ENCODE data around the gene GPR156. TPM values are rescaled to one million over a fixed set of nuclear protein-coding genes. Genes with fewer than 3 reads are reported as not detected.
"Not testable (repeated sequence)": the region's sequence is repeated elsewhere in the genome, so short reads cannot be mapped to it uniquely, and the experiment has no call there.

The GPR156 gene
- polyA plus RNA-seq, result under 1 TPM in 2 of 4 donors, not detected in 2; 0.13 to 0.24 TPM
- long read RNA-seq, donor 1, result 0 reads
- long read RNA-seq, donor 2, result 0 reads
- long read RNA-seq, donor 3, result 0 reads
- long read RNA-seq, donor 4, result 0 reads
- long read RNA-seq, donor 5, result 0 reads
- long read RNA-seq, donor 6, result 0 reads
- long read RNA-seq, donor 7, result 0 reads
- long read RNA-seq, donor 8, result 0 reads
- long read RNA-seq, donor 9, result 0 reads
- long read RNA-seq, donor 10, result 0 reads

- DNase-seq (peak in 1 of 2 donors; percentile 26), FAIRE-seq (no peak)
- Histone ChIP-seq H3K9me3 (ENCODE audit: control insufficient read depth in 2 of 2, insufficient read depth in 1 of 2, low read depth in 1 of 2, low read length in 1 of 2) (no peaks in the 10 kb centered on the region), H3K4me1 (ENCODE audit: control insufficient read depth in 3 of 3, insufficient read depth in 2 of 3, low read depth in 1 of 3, low read length in 2 of 3) (no peaks in the 10 kb centered on the region), H3K27ac (ENCODE audit: low read depth in 1 of 3, low read length in 2 of 3) (no peak within 1 kb of the TSS), H3K36me3 (ENCODE audit: control insufficient read depth in 3 of 3, insufficient read depth in 2 of 3, low read depth in 1 of 3, low read length in 3 of 3) (no peaks in the 10 kb centered on the region), H3K4me3 (ENCODE audit: low read depth in 1 of 3, low read length in 3 of 3) (peak within 1 kb of the TSS in 2 of 3 donors; percentile 37 to 43), H3K27me3 (ENCODE audit: control insufficient read depth in 3 of 3, insufficient read depth in 3 of 3, low read length in 3 of 3) (peaks cover 0 to 54% (median 8%) of the 10 kb centered on the region in 3 donors)
- WGBS, 3 donors, result 4 to 8% (median 4%) methylated on average over 45 to 72 of the region's 72 CpGs
These were observed at the start of gene GPR156 for GRCh38 chr3:120284747-120285507. Gene GPR156, minus strand, starts transcription at chr3:120285222. Its CDS starts 41,124 bp downstream, at chr3:120244098.

- no peak overlapping the region for H3K4me3 ChIP-seq (ENCODE audit: low read depth in 1 of 3, low read length in 3 of 3)
- no peaks in the 10 kb centered on the region for H3K27me3 ChIP-seq (ENCODE audit: control insufficient read depth in 3 of 3, insufficient read depth in 3 of 3, low read length in 3 of 3)
- no peak overlapping the region for H3K27ac ChIP-seq (ENCODE audit: low read depth in 1 of 3, low read length in 2 of 3)
- FAIRE-seq, result no peak
- peaks cover 0 to 3% (median 0%) of the 10 kb centered on the region in 3 donors for H3K4me1 ChIP-seq (ENCODE audit: control insufficient read depth in 3 of 3, insufficient read depth in 2 of 3, low read depth in 1 of 3, low read length in 2 of 3)
- H3K9me3 ChIP-seq (ENCODE audit: control insufficient read depth in 2 of 2, insufficient read depth in 1 of 2, low read depth in 1 of 2, low read length in 1 of 2), result no peaks in the 10 kb centered on the region
- DNase-seq, result no peak
- WGBS, 3 donors, result 89 to 94% (median 92%) methylated on average over 8 of the region's 8 CpGs
- H3K36me3 ChIP-seq (ENCODE audit: control insufficient read depth in 3 of 3, insufficient read depth in 2 of 3, low read depth in 1 of 3, low read length in 3 of 3), result peaks cover 2 to 6% (median 4%) of the 10 kb centered on the region in 3 donors
These were observed 47.6 kb upstream of the GPR156 start for GRCh38 chr3:120332646-120333045.

DNA sequence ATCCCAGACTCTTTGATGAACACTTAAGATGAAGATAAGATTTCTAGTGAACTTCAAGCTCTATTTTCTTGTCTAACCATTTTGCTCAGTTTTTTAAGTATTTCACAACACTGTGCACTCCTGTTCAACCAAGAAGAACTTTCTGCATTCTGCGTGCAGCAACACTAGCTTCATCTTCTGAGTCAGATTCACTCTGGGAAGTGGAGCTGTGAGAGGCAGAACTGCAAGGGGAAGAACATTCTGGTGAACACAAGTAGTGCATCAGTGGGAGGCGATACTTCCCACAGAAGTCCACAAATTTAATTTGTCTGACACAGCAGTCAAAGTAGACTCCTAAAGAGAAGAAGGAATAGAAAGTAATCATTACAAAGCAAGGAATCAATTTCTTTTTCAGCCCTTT, 46.1 kb upstream of the GPR156 start:
- no peaks in the 10 kb centered on the region for H3K9me3 ChIP-seq (ENCODE audit: control insufficient read depth in 2 of 2, insufficient read depth in 1 of 2, low read depth in 1 of 2, low read length in 1 of 2)
- no peaks in the 10 kb centered on the region for H3K27me3 ChIP-seq (ENCODE audit: control insufficient read depth in 3 of 3, insufficient read depth in 3 of 3, low read length in 3 of 3)
- H3K27ac ChIP-seq (ENCODE audit: low read depth in 1 of 3, low read length in 2 of 3), result no peak overlapping the region
- H3K4me3 ChIP-seq (ENCODE audit: low read depth in 1 of 3, low read length in 3 of 3), result no peak overlapping the region
- no peak for FAIRE-seq
- no peak for DNase-seq
- H3K4me1 ChIP-seq (ENCODE audit: control insufficient read depth in 3 of 3, insufficient read depth in 2 of 3, low read depth in 1 of 3, low read length in 2 of 3), result peaks cover 0 to under 1% (median 0%) of the 10 kb centered on the region in 3 donors
- H3K36me3 ChIP-seq (ENCODE audit: control insufficient read depth in 3 of 3, insufficient read depth in 2 of 3, low read depth in 1 of 3, low read length in 3 of 3), result peaks cover 2 to 7% (median 4%) of the 10 kb centered on the region in 3 donors
- WGBS, 3 donors, result 90 to 93% (median 92%) methylated on average over 2 of the region's 2 CpGs

GRCh38 chr3:120326784-120327183, 41.8 kb upstream of the GPR156 start:
- Histone ChIP-seq H3K4me3 (ENCODE audit: low read depth in 1 of 3, low read length in 3 of 3) (no peak overlapping the region), H3K4me1 (ENCODE audit: control insufficient read depth in 3 of 3, insufficient read depth in 2 of 3, low read depth in 1 of 3, low read length in 2 of 3) (no peaks in the 10 kb centered on the region), H3K27ac (ENCODE audit: low read depth in 1 of 3, low read length in 2 of 3) (no peak overlapping the region), H3K36me3 (ENCODE audit: control insufficient read depth in 3 of 3, insufficient read depth in 2 of 3, low read depth in 1 of 3, low read length in 3 of 3) (peaks cover 0 to 13% (median 0%) of the 10 kb centered on the region in 3 donors), H3K27me3 (ENCODE audit: control insufficient read depth in 3 of 3, insufficient read depth in 3 of 3, low read length in 3 of 3) (no peaks in the 10 kb centered on the region), H3K9me3 (ENCODE audit: control insufficient read depth in 2 of 2, insufficient read depth in 1 of 2, low read depth in 1 of 2, low read length in 1 of 2) (no peaks in the 10 kb centered on the region)
- DNase-seq (no peak), FAIRE-seq (no peak)
- 63 to 89% (median 74%) methylated on average over 2 of the region's 2 CpGs for WGBS, 3 donors

DNA sequence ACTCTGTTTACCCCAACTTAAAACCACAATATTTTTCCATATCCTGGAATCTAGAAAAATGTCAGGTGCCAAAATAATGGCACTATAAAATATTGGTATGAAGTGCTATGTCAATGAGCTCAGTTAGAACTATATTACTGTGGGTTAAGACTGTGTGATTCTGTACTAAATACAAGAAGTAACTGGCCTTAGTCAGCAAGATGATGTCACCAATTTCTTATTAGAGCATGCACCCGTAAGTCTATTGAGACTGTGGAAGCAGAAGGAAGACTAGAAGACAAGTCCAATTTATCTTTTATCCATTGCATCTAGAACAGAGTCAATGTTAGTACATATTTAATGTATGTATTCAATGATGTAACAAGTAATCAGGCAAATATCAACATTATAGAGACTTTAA, 39.2 kb upstream of the GPR156 start:
- Histone ChIP-seq H3K4me3 (ENCODE audit: low read depth in 1 of 3, low read length in 3 of 3) (no peak overlapping the region), H3K4me1 (ENCODE audit: control insufficient read depth in 3 of 3, insufficient read depth in 2 of 3, low read depth in 1 of 3, low read length in 2 of 3) (no peaks in the 10 kb centered on the region), H3K27ac (ENCODE audit: low read depth in 1 of 3, low read length in 2 of 3) (no peak overlapping the region), H3K36me3 (ENCODE audit: control insufficient read depth in 3 of 3, insufficient read depth in 2 of 3, low read depth in 1 of 3, low read length in 3 of 3) (peaks cover 0 to 13% (median 0%) of the 10 kb centered on the region in 3 donors), H3K9me3 (ENCODE audit: control insufficient read depth in 2 of 2, insufficient read depth in 1 of 2, low read depth in 1 of 2, low read length in 1 of 2) (no peaks in the 10 kb centered on the region), H3K27me3 (ENCODE audit: control insufficient read depth in 3 of 3, insufficient read depth in 3 of 3, low read length in 3 of 3) (no peaks in the 10 kb centered on the region)
- FAIRE-seq (no peak), DNase-seq (no peak)
- 73 to 89% (median 81%) methylated on average over 1 of the region's 1 CpG for WGBS, 3 donors

- WGBS, 3 donors, result 86 to 91% (median 89%) methylated on average over 4 of the region's 4 CpGs
- not testable (repeated sequence) for H3K4me1 ChIP-seq (ENCODE audit: control insufficient read depth in 3 of 3, insufficient read depth in 2 of 3, low read depth in 1 of 3, low read length in 2 of 3); FAIRE-seq
These were observed 38.7 kb upstream of the GPR156 start for GRCh38 chr3:120323761-120324160.

GRCh38 chr3:120311863-120312794, 27.1 kb upstream of the GPR156 start:
- FAIRE-seq, result no peak
- H3K27ac ChIP-seq (ENCODE audit: low read depth in 1 of 3, low read length in 2 of 3), result no peak overlapping the region
- peaks cover 0 to 3% (median 0%) of the 10 kb centered on the region in 3 donors for H3K36me3 ChIP-seq (ENCODE audit: control insufficient read depth in 3 of 3, insufficient read depth in 2 of 3, low read depth in 1 of 3, low read length in 3 of 3)
- DNase-seq, result no peak
- H3K4me1 ChIP-seq (ENCODE audit: control insufficient read depth in 3 of 3, insufficient read depth in 2 of 3, low read depth in 1 of 3, low read length in 2 of 3), result no peaks in the 10 kb centered on the region
- H3K4me3 ChIP-seq (ENCODE audit: low read depth in 1 of 3, low read length in 3 of 3), result no peak overlapping the region
- peaks cover 0 to 18% of the 10 kb centered on the region in 2 donors for H3K9me3 ChIP-seq (ENCODE audit: control insufficient read depth in 2 of 2, insufficient read depth in 1 of 2, low read depth in 1 of 2, low read length in 1 of 2)
- no peaks in the 10 kb centered on the region for H3K27me3 ChIP-seq (ENCODE audit: control insufficient read depth in 3 of 3, insufficient read depth in 3 of 3, low read length in 3 of 3)
- 91 to 95% (median 92%) methylated on average over 24 of the region's 24 CpGs for WGBS, 3 donors

More at GRCh38 chr3:120323761-120324160, 38.7 kb upstream of the GPR156 start:
- H3K27ac ChIP-seq (ENCODE audit: low read depth in 1 of 3, low read length in 2 of 3); H3K4me3 ChIP-seq (ENCODE audit: low read depth in 1 of 3, low read length in 3 of 3); DNase-seq; H3K27me3 ChIP-seq (ENCODE audit: control insufficient read depth in 3 of 3, insufficient read depth in 3 of 3, low read length in 3 of 3); H3K9me3 ChIP-seq (ENCODE audit: control insufficient read depth in 2 of 2, insufficient read depth in 1 of 2, low read depth in 1 of 2, low read length in 1 of 2): not testable (repeated sequence)
- H3K36me3 ChIP-seq (ENCODE audit: control insufficient read depth in 3 of 3, insufficient read depth in 2 of 3, low read depth in 1 of 3, low read length in 3 of 3), result peaks cover 0 to 13% (median 0%) of the 10 kb centered on the region in 3 donors
